OCI-LY1 (cell line): ENCODE data around the gene SVIP.
A peak's percentile ranks its signal among the peaks of the same experiment; 100 is the strongest.

Experiments
- H2AFZ ChIP-seq: fragments of 200-600 bp; sonication (generic), shearing (Covaris generic); 2 replicates; pipeline ENCODE4 v1.6.0; 2014; ENCODE audit warnings: antibody characterized with exemption, mild to moderate bottlenecking, low read length
- H3F3A ChIP-seq: fragments of 200-600 bp; sonication (generic), shearing (Covaris generic); 2 replicates; pipeline ENCODE4 v1.6.0; 2014; ENCODE audit warnings: mild to moderate bottlenecking, antibody characterized with exemption, low read length, moderate library complexity; ENCODE audit not compliant: insufficient read depth
- H3K27ac ChIP-seq: fragments of 200-600 bp; sonication (generic); 2 replicates; pipeline ENCODE4 v1.5.1; 2014; ENCODE audit warnings: low read length, mixed run types, mild to moderate bottlenecking, low read depth; ENCODE audit not compliant: poor library complexity, severe bottlenecking
- H3K27me3 ChIP-seq: fragments of 200-600 bp; sonication (generic); 2 replicates; pipeline ENCODE4 v1.6.0; 2014; ENCODE audit warnings: antibody characterized with exemption, mild to moderate bottlenecking, low read length, moderate library complexity; ENCODE audit not compliant: insufficient read depth
- H3K36me3 ChIP-seq: fragments of 200-600 bp; sonication (generic); 2 replicates; pipeline ENCODE4 v1.6.1; 2014; ENCODE audit warnings: mild to moderate bottlenecking, antibody characterized with exemption, low read length, moderate library complexity, mixed read lengths; ENCODE audit not compliant: insufficient read depth
- H3K4me1 ChIP-seq: fragments of 200-600 bp; sonication (generic); 2 replicates; pipeline ENCODE4 v1.5.1; 2014; ENCODE audit warnings: mild to moderate bottlenecking, low read length, moderate library complexity; ENCODE audit not compliant: insufficient read depth, severe bottlenecking
- H3K4me2 ChIP-seq: fragments of 200-600 bp; sonication (generic), shearing (Covaris generic); 2 replicates; pipeline ENCODE4 v1.6.1; 2014; ENCODE audit warnings: low read length
- H3K4me3 ChIP-seq: fragments of 200-600 bp; sonication (generic); 2 replicates; pipeline ENCODE4 v1.5.1; 2014; ENCODE audit warnings: low read length, low read depth, mild to moderate bottlenecking, mixed read lengths; ENCODE audit not compliant: poor library complexity, severe bottlenecking
- H3K79me2 ChIP-seq: fragments of 200-600 bp; shearing (Covaris generic); 2 replicates; pipeline ENCODE4 v1.6.1; 2016; ENCODE audit warnings: mixed run types, low read length, mixed read lengths; ENCODE audit not compliant: insufficient read depth
- H3K9ac ChIP-seq: fragments of 200-600 bp; sonication (generic), shearing (Covaris generic); 2 replicates; pipeline ENCODE4 v1.6.1; 2014; ENCODE audit warnings: mild to moderate bottlenecking, low read length, mixed read lengths
- H3K9me2 ChIP-seq: fragments of 200-600 bp; sonication (generic), shearing (Covaris generic); 2 replicates; pipeline ENCODE4 v1.6.1; 2014; ENCODE audit warnings: low read depth, mild to moderate bottlenecking, low read length, mixed read lengths
- H3K9me3 ChIP-seq: fragments of 200-600 bp; shearing (Covaris generic); 2 replicates; pipeline ENCODE4 v1.6.1; 2014; ENCODE audit warnings: low read length, mixed read lengths
- H4K20me1 ChIP-seq: fragments of 200-600 bp; sonication (generic), shearing (Covaris generic); 2 replicates; pipeline ENCODE4 v1.6.0; 2016; ENCODE audit warnings: mild to moderate bottlenecking, low read length; ENCODE audit not compliant: insufficient read depth
- CTCF ChIP-seq: fragments of 200-600 bp; sonication (generic), shearing (Covaris generic); IDR thresholded peaks from 2 replicates; pipeline ENCODE4 v1.5.1; 2017; ENCODE audit warnings: mild to moderate bottlenecking, antibody characterized with exemption, low read length, moderate library complexity, mixed read lengths
- EZH2 ChIP-seq: fragments of 200-600 bp; sonication (generic), shearing (Covaris generic); IDR thresholded peaks from 2 replicates; pipeline ENCODE4 v1.8.0; 2017; ENCODE audit warnings: borderline replicate concordance, mixed run types, mild to moderate bottlenecking, antibody characterized with exemption, low read length, moderate library complexity, mixed read lengths

The SVIP gene

GRCh38 chr11:22832315-22833015 lies 2.9 kb upstream of the SVIP start:
- no peaks in the 10 kb centered on the region for H4K20me1 ChIP-seq
- H3K27me3 ChIP-seq = no peaks in the 10 kb centered on the region
- H3K79me2 ChIP-seq = 0 out of 2 replicates have a peak, but pooled peaks cover 3% of the 10 kb centered on the region
- peaks cover 15% of the 10 kb centered on the region for H3K4me1 ChIP-seq
- H3K4me3 ChIP-seq = no peak overlapping the region
- H3K9me3 ChIP-seq = no peaks in the 10 kb centered on the region
- no peaks in the 10 kb centered on the region for H3K9me2 ChIP-seq
- no peak overlapping the region for H3K4me2 ChIP-seq
- no peaks in the 10 kb centered on the region for H3K36me3 ChIP-seq
- H2AFZ ChIP-seq = no peak overlapping the region
- TF ChIP-seq EZH2 (no peak), CTCF (no peak)
- no peaks in the 10 kb centered on the region for H3F3A ChIP-seq
- no peak overlapping the region for H3K9ac ChIP-seq
- no peak overlapping the region for H3K27ac ChIP-seq

DNA sequence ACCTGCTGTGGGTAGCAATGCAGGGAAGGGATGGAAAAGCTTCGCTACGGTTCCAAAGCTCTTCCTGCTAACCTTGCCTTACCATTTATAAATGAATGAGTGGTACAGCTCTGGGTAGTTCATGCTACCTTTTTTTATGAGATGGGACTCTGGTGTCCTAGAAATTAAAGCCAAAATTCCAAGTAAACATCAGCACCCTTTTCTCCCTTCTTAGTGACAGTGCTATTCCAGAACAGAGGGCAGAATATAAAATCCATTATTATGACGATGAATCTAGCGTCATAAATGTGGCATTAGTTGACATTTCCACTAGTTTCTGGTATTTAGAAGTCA lies 447 bp upstream of the SVIP start:
- H3K79me2 ChIP-seq = 0 out of 2 replicates have a peak, but pooled peaks cover 3% of the 10 kb centered on the region
- no peaks in the 10 kb centered on the region for H3K9me3 ChIP-seq
- no peak overlapping the region for H2AFZ ChIP-seq
- H4K20me1 ChIP-seq = no peaks in the 10 kb centered on the region
- H3K9me2 ChIP-seq = no peaks in the 10 kb centered on the region
- H3F3A ChIP-seq = no peaks in the 10 kb centered on the region
- peak overlapping the region; percentile 66 for H3K4me2 ChIP-seq
- H3K9ac ChIP-seq = no peak overlapping the region
- peaks cover 15% of the 10 kb centered on the region for H3K4me1 ChIP-seq
- no peak overlapping the region for H3K27ac ChIP-seq
- H3K36me3 ChIP-seq = peaks cover 10% of the 10 kb centered on the region; the same call in 1 of the 2 replicates
- no peak for TF ChIP-seq EZH2
- TF ChIP-seq CTCF = no peak
- no peaks in the 10 kb centered on the region for H3K27me3 ChIP-seq
- H3K4me3 ChIP-seq = peak overlapping the region; percentile 70

DNA sequence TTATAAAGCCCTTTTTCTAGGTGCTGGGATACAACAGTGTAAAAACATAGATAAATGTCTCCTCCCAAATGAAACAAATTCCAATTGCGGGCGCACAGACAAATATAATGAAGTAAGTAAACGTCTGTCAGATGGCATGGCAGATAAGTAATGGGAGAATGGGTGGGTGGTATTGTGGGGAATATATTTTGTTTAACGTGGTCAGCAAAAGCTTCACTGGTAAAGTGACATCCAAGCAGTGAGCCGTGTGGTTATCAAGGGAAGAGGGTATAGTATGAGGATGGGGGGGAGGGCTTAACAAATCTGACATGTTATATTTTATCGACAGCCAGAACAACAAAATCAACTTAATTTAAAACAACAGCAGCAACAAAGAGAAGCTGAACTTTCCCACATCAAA lies 1.2 kb downstream of the SVIP start:
- Histone ChIP-seq H3K27ac (no peak overlapping the region), H3K9me3 (no peaks in the 10 kb centered on the region), H3K4me3 (peak overlapping the region; percentile 70), H2AFZ (no peak overlapping the region), H4K20me1 (no peaks in the 10 kb centered on the region), H3K36me3 (peaks cover 16% of the 10 kb centered on the region), H3K4me1 (peaks cover 15% of the 10 kb centered on the region), H3K79me2 (0 out of 2 replicates have a peak, but pooled peaks cover 3% of the 10 kb centered on the region), H3K4me2 (peak overlapping the region; percentile 62), H3K9me2 (no peaks in the 10 kb centered on the region), H3F3A (no peaks in the 10 kb centered on the region), H3K27me3 (no peaks in the 10 kb centered on the region), H3K9ac (peak overlapping the region; percentile 67; the same call in 1 of the 2 replicates)
- TF ChIP-seq EZH2 = no peak
- no peak for TF ChIP-seq CTCF
